Camera-type eye (tissue), 1 donor: ENCODE data around the gene GNGT1. TPM values are rescaled to one million over a fixed set of nuclear protein-coding genes. Genes with fewer than 3 reads are reported as not detected.

Experiments
- total RNA-seq: library from RNA; depleted of rRNA; stranded (reverse); fragments of >200 nt; gene quantifications from one replicate; pipeline ENCODE4 v1.2.3, GENCODE V29; 2014

Gene GNGT1
- total RNA-seq: 20.3 TPM

DNA sequence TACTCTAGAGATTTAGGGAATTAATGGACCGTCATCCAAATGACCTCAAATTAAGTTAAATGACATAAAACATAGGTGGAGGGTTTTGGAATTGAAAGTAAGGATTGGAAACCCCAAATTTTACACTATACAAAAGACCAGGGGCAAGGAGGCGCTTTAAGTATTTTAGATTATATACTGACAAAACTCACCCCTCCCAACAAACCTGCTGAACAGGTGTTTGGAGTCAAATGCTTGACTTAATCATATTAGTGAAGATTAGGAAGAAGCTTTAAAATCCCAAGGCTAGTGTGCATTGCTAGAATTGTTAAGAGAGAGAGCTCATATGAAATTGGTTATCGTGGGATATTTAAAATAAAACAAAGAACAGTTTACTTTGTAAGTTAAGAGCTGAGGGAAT lies at the start of gene GNGT1:
Gene GNGT1 (plus strand): TSS at position 301 of the 400 bp plus-strand sequence. CDS start 180 bp downstream, outside the sequence.

GRCh38 chr7:93890464-93891068 lies 15.8 kb upstream of the GNGT1 start, which contains the start of gene TFPI2:
TSS of gene TFPI2 (minus strand) at chr7:93890753. CDS start at chr7:93890678, 75 bp downstream.

GRCh38 chr7:93921607-93922566 lies 15.5 kb downstream of the GNGT1 start, which contains the start of gene GNG11:
TSS of gene GNG11 (plus strand) at chr7:93921735. CDS start at chr7:93922138, 403 bp downstream.

Other genes with a start within 250 kb of the GNGT1 start
- 57.5 TPM for gene TFPI2, start 15.8 kb upstream of the GNGT1 start, total RNA-seq
- gene GNG11, start 15.2 kb downstream of the GNGT1 start, total RNA-seq: 17.9 TPM
- gene BET1, start 97.8 kb downstream of the GNGT1 start, total RNA-seq: 53.2 TPM